ENCODE data around the gene LAPTM4A. TPM values are rescaled to one million over a fixed set of nuclear protein-coding genes. Genes with fewer than 3 reads are reported as not detected.

The LAPTM4A gene
- polyA plus RNA-seq, 2 of the 4 experiments (the other 2 are of a cell fraction), result 275 to 509 TPM

DNA sequence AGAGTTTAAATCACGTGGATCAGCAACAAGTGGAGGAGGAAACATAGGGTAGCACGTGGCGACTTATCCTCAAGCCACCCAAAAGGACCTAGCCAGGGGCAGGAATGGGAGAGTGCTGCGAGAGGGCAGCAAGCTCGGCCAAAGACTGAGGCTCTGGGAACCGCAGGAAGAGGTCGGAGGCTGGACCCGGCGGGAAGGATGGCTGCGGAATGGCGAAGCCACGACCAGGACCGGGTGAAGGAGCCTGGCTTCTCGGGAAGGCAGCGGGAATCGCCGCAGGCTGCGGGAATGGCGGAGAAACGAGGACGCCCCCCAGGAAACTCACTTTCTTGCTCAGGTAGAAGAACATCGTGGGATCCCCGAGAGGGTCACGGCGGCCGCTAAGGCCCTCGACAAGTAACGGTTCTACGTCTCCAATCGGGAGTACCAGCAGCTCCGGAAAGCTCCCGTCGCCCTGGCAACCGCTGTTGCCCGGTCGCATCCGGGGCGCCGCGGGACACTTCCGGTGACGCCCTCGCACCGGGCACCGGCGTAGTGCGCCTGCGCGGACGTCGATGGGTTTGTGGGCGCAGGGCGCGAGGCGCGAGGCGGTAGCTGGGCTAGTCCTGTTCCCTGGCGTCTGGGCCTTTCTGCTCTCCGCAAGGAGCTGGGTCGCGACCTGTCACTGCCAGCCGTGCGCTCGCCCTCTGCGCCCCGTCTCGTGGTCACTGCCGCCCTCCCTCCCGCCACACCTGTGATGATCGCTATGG lies 61.6 kb downstream of the LAPTM4A start, which contains the start of gene WDR35:
Gene WDR35, minus strand, starts transcription at position 439 of the 749 bp plus-strand sequence. Its CDS starts 90 bp downstream, at position 349.
- Histone ChIP-seq H3K9me3 (no peaks in the 10 kb centered on the region), H3K4me3 (peak within 1 kb of the TSS; percentile 68), H3K4me2 (peak within 1 kb of the TSS; percentile 91), H3K4me1 (peaks cover 17% of the 10 kb centered on the region), H3K27ac (peak within 1 kb of the TSS; percentile 73 to 89)
- WGBS (ENCODE audit: missing lambda C conversion rate), result under 1% methylated on average over 59 of the region's 70 CpGs
- ChIA-PET POLR2A (interaction anchor here (0.7 to 1.5 kb wide), 9 partner anchors 8 to 451 kb away, joined by 3 to 16 read pairs (median 4); partner anchors contain the start of genes LAPTM4A and MATN3), CTCF (interaction anchor here (1.1 to 1.5 kb wide), 4 partner anchors 9 to 108 kb away, joined by 3 to 4 read pairs (median 3); no protein-coding TSS in a partner anchor)
- ATAC-seq (peak; percentile 98), DNase-seq (ENCODE audit: low read depth in 1 of 2, low spot score in 1 of 2) (peak; percentile 94 to 98), FAIRE-seq (peak; percentile 23)
- no peak for TF ChIP-seq SMC3 (IDR thresholded peaks at IDR 0.05)
- TF ChIP-seq ZFP36 (IDR thresholded peaks at IDR 0.05; ENCODE audit: borderline replicate concordance, partially characterized antibody), result no peak
- TF ChIP-seq, protein P1, sequence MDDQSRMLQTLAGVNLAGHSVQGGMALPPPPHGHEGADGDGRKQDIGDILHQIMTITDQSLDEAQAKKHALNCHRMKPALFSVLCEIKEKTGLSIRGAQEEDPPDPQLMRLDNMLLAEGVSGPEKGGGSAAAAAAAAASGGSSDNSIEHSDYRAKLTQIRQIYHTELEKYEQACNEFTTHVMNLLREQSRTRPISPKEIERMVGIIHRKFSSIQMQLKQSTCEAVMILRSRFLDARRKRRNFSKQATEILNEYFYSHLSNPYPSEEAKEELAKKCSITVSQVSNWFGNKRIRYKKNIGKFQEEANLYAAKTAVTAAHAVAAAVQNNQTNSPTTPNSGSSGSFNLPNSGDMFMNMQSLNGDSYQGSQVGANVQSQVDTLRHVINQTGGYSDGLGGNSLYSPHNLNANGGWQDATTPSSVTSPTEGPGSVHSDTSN (IDR thresholded peaks at IDR 0.05), result no peak
- TF ChIP-seq, protein P2, sequence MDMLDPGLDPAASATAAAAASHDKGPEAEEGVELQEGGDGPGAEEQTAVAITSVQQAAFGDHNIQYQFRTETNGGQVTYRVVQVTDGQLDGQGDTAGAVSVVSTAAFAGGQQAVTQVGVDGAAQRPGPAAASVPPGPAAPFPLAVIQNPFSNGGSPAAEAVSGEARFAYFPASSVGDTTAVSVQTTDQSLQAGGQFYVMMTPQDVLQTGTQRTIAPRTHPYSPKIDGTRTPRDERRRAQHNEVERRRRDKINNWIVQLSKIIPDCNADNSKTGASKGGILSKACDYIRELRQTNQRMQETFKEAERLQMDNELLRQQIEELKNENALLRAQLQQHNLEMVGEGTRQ (IDR thresholded peaks at IDR 0.05), result peak; percentile 59
- TF ChIP-seq, protein P3, sequence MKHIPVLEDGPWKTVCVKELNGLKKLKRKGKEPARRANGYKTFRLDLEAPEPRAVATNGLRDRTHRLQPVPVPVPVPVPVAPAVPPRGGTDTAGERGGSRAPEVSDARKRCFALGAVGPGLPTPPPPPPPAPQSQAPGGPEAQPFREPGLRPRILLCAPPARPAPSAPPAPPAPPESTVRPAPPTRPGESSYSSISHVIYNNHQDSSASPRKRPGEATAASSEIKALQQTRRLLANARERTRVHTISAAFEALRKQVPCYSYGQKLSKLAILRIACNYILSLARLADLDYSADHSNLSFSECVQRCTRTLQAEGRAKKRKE (CRISPR knock-in tag; IDR thresholded peaks at IDR 0.05; ENCODE audit: low read depth), result no peak
- no peak for TF ChIP-seq POLR2AphosphoS2 (conservative IDR thresholded peaks at IDR 0.05; ENCODE audit: low read length)
- 0 out of 2 replicates have a peak, but pooled peaks have one; percentile 53 for TF ChIP-seq KDM5A (IDR thresholded peaks at IDR 0.05)
- no peak for TF ChIP-seq MAFK (IDR thresholded peaks at IDR 0.05; ENCODE audit: partially characterized antibody)
- no peak for TF ChIP-seq RNF2 (IDR thresholded peaks at IDR 0.05; ENCODE audit: borderline replicate concordance, low read depth)
- peak; percentile 99 for TF ChIP-seq POLR2A (IDR thresholded peaks at IDR 0.05; ENCODE audit: low read length)
- TF ChIP-seq, protein P4, sequence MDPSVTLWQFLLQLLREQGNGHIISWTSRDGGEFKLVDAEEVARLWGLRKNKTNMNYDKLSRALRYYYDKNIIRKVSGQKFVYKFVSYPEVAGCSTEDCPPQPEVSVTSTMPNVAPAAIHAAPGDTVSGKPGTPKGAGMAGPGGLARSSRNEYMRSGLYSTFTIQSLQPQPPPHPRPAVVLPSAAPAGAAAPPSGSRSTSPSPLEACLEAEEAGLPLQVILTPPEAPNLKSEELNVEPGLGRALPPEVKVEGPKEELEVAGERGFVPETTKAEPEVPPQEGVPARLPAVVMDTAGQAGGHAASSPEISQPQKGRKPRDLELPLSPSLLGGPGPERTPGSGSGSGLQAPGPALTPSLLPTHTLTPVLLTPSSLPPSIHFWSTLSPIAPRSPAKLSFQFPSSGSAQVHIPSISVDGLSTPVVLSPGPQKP (IDR thresholded peaks at IDR 0.05; ENCODE audit: low read depth, low read length), result no peak
- TF ChIP-seq HDAC2 (IDR thresholded peaks at IDR 0.05), result 0 out of 2 replicates have a peak, but pooled peaks have one; percentile 32
- no peak for TF ChIP-seq CEBPB (IDR thresholded peaks at IDR 0.05)
- TF ChIP-seq FOXS1 (CRISPR knock-in tag; IDR thresholded peaks at IDR 0.05), result no peak
- TF ChIP-seq EHMT2 (IDR thresholded peaks at IDR 0.05; ENCODE audit: low read depth), result no peak
- TF ChIP-seq, protein P5, sequence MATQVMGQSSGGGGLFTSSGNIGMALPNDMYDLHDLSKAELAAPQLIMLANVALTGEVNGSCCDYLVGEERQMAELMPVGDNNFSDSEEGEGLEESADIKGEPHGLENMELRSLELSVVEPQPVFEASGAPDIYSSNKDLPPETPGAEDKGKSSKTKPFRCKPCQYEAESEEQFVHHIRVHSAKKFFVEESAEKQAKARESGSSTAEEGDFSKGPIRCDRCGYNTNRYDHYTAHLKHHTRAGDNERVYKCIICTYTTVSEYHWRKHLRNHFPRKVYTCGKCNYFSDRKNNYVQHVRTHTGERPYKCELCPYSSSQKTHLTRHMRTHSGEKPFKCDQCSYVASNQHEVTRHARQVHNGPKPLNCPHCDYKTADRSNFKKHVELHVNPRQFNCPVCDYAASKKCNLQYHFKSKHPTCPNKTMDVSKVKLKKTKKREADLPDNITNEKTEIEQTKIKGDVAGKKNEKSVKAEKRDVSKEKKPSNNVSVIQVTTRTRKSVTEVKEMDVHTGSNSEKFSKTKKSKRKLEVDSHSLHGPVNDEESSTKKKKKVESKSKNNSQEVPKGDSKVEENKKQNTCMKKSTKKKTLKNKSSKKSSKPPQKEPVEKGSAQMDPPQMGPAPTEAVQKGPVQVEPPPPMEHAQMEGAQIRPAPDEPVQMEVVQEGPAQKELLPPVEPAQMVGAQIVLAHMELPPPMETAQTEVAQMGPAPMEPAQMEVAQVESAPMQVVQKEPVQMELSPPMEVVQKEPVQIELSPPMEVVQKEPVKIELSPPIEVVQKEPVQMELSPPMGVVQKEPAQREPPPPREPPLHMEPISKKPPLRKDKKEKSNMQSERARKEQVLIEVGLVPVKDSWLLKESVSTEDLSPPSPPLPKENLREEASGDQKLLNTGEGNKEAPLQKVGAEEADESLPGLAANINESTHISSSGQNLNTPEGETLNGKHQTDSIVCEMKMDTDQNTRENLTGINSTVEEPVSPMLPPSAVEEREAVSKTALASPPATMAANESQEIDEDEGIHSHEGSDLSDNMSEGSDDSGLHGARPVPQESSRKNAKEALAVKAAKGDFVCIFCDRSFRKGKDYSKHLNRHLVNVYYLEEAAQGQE (IDR thresholded peaks at IDR 0.05), result no peak
- no peak for TF ChIP-seq EP300 (IDR thresholded peaks at IDR 0.05)
- no peak for TF ChIP-seq TP53 (CRISPR knock-in tag; IDR thresholded peaks at IDR 0.05)
- TF ChIP-seq, protein P6, sequence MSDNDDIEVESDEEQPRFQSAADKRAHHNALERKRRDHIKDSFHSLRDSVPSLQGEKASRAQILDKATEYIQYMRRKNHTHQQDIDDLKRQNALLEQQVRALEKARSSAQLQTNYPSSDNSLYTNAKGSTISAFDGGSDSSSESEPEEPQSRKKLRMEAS (IDR thresholded peaks at IDR 0.05), result peak; percentile 88
- no peak for TF ChIP-seq CHD4 (IDR thresholded peaks at IDR 0.05; ENCODE audit: borderline replicate concordance)
- TF ChIP-seq MAZ (IDR thresholded peaks at IDR 0.05; ENCODE audit: borderline replicate concordance, low read depth, low read length), result no peak
- TF ChIP-seq, protein P7, sequence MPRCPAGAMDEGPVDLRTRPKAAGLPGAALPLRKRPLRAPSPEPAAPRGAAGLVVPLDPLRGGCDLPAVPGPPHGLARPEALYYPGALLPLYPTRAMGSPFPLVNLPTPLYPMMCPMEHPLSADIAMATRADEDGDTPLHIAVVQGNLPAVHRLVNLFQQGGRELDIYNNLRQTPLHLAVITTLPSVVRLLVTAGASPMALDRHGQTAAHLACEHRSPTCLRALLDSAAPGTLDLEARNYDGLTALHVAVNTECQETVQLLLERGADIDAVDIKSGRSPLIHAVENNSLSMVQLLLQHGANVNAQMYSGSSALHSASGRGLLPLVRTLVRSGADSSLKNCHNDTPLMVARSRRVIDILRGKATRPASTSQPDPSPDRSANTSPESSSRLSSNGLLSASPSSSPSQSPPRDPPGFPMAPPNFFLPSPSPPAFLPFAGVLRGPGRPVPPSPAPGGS (IDR thresholded peaks at IDR 0.05), result peak; percentile 94
- no peak for TF ChIP-seq ZSCAN20 (CRISPR knock-in tag; IDR thresholded peaks at IDR 0.05)
- TF ChIP-seq KDM1A (IDR thresholded peaks at IDR 0.05; ENCODE audit: low read depth), result 0 out of 2 replicates have a peak, but pooled peaks have one; percentile 54
- no peak for TF ChIP-seq HEYL (CRISPR knock-in tag; IDR thresholded peaks at IDR 0.05)
- TF ChIP-seq BHLHE40 (IDR thresholded peaks at IDR 0.05; ENCODE audit: low read depth, low read length), result no peak
- 0 out of 2 replicates have a peak, but pooled peaks have one; percentile 57 for TF ChIP-seq NPAS2 (CRISPR knock-in tag; IDR thresholded peaks at IDR 0.05; ENCODE audit: borderline replicate concordance)
- peak; percentile 27; the same call in 1 of the 2 replicates for TF ChIP-seq GATA3 (IDR thresholded peaks at IDR 0.05; ENCODE audit: borderline replicate concordance)
- no peak for TF ChIP-seq RARB (CRISPR knock-in tag; IDR thresholded peaks at IDR 0.05)

Data from A549 (cell line).